Measurements from ENCODE around the gene MUC22.
"Not testable (repeated sequence)": the region's sequence is repeated elsewhere in the genome, so short reads cannot be mapped to it uniquely, and the experiment has no call there.

The MUC22 gene

GRCh38 chr6:31038559-31038958 is 28.3 kb downstream of the MUC22 start:
- DNase-seq (ENCODE audit: low spot score) = no peak

- no peak for DNase-seq (ENCODE audit: low spot score)
Observed at GRCh38 chr6:31040801-31041200, 30.5 kb downstream of the MUC22 start.

GRCh38 chr6:31041372-31041974 is 31.2 kb downstream of the MUC22 start:
- no peak for DNase-seq (ENCODE audit: low spot score)

- DNase-seq (ENCODE audit: low spot score) = peak; percentile 53
Observed at GRCh38 chr6:31042806-31043205, 32.5 kb downstream of the MUC22 start.

DNA sequence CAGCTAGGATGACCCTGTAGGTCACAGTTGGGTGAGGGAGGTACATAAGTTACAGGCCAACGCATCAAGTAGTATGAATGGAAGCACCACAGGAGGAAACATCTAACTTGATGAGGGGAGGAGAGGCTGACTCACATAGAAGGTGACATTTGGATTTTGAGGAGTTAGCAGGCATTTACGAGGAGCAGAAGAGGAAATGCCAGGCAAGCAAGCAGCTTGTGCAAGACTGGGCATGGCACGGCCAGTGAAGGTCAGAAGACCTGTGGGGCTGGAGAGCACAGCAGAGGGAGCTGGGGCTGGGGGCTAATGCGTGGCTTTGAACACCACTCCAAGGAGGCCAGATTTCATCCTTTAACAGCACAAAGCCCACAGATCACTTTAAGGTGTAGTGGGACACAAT is 37.8 kb downstream of the MUC22 start:
- no peak for DNase-seq (ENCODE audit: low spot score)

GRCh38 chr6:31049518-31049917 is 39.2 kb downstream of the MUC22 start:
- no peak for DNase-seq (ENCODE audit: low spot score)

GRCh38 chr6:31053187-31053586 is 42.9 kb downstream of the MUC22 start:
- not testable (repeated sequence) for DNase-seq (ENCODE audit: low spot score)

DNA sequence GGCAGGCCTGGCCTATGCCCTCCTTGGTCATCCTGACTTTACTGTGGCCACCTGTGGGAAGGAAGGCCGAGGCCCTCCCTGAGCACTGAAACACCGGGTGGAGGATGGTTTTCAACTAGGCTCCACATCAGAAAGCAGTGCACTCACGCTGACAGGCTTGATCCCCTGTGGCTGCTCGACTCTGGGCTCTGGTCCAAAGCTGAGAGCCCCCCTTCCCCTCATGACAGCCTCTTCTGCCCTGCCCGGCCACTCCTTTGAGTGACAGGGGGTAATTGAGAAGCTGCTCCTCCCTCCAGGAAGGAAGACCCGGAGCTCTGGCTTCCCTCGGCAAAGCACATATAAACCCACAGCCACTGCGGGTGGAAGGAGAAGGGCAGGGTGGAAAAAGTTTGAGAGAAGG is 43.6 kb downstream of the MUC22 start:
- no peak for DNase-seq (ENCODE audit: low spot score)

DNA sequence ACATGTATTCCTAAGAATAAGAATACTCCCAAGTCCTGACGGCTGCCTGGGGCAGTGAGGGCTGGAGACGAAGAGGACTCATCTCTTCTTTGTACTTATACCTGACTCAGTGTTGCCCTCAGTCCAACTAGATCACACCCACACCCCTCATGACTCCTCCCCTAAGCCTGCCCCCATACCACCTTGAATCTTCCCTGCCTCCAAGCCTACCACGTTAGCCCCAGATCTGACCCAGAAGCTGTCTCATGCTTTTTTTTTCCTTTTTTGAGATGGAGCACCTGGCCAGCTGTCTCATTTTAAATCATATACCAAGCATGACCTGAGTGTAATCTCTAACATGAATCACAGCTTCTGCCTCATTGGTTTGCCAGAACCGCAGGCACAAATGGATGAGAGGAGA is 45.2 kb downstream of the MUC22 start:
- DNase-seq (ENCODE audit: low spot score) = no peak

DNA sequence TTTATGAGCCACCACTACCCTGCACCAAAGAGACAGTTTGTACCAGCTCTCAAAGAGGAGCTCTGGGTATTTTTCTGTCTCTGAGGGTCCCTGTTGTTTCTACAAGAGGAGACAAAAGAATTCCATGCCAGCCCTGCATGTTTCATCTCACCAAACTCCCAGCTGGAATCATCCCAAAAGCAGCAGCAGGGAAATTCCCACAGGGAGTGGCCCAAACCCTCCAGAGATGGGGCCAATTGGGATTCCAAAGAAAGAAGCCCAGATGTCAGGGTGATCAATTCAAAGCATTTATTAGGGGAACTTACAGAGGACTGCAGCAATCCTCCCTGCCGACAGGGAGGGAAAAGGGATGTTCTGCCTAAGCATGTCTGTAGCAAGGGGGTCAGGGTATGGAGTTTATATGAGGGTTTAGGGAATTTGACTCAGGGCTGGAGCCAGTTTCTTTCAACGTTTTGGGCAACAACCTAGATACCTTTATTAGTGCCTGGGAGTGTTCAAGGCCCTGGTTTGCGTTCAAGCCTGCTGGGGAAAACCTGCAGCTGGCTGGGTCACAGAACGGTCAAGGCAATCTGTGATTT is 47.2 kb downstream of the MUC22 start:
- DNase-seq (ENCODE audit: low spot score) = no peak

DNA sequence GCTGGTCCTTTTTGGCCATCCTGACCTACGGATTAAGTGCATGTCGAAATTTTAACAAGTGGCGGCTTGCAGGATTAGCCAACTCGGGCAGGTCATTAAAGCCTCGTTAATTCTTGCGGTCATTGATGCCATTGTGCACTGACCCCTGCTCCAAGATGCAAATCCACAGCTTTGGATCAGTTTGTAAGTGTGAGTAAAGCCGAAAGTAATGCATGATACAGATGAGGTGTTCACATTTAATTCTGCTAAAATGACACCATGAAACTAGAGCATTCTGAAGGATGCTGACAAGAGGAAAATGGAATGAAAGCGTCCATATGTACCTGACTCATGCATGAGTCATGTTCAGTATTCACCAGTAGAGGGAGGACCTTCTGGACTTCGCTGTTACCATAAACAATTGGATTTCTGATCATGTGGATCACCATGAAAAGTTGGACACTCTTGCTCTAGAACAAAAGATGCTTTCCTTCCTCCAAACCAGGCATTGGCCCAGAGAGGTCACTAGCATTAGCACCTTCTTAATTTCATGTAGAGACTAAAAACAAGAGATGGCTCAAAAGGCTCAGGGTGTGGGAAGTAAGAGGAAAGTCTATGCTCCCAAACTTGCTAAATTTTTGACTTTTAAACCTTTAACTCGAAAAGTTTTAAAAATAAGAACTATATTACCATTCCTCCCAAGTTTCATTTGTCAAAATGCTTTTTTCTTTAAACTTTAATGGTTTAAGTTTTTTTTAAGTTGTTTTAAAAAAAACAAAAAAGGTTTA is 48.0 kb downstream of the MUC22 start:
- DNase-seq (ENCODE audit: low spot score) = peak; percentile 89

DNA sequence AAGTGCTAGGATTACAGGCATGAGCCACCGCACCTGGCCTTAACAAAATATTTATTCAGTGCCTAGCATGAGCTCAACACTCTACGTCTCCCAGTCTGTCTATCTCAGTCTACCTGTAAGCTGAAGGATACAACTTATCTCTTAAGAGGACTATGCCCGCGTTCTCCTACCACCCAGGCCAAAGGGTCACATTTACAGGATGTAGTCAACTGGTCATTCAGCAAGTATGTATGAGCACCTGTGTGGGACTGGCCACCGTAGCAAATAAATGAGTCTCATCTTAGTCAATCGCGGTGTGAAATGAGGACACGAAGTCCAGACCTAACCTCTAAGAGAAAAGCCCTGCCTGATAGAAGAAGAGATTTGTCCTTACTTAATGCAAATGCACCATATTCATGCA is 49.9 kb downstream of the MUC22 start:
- no peak for DNase-seq (ENCODE audit: low spot score)

DNA sequence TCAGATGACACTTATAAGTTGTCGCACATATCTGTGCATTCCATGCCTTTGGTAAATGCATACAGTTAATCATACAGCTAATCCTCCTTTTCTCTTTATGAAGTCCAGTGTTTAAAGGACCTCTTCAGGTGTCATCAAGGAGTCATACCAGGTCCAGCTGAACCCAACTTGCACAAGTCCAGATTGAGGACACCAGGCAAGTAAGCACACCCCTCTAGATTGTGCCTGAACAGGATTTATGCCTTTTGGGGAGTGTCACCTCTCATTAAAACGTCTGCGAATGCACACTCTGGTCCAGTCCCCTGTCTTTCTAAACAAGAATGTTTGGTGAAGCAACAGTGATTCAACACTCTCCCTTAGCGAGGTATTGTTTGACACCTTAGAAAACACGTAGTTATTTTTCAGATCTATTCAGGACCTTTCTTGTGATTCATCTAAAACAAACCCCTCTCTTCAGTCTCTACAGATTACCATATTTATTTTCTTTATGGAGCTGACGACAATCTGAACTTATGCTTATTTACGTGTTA is 53.7 kb downstream of the MUC22 start:
- no peak for DNase-seq (ENCODE audit: low spot score)

- DNase-seq (ENCODE audit: low spot score) = no peak
Observed at GRCh38 chr6:31065556-31065955, 55.3 kb downstream of the MUC22 start.

- not testable (repeated sequence) for DNase-seq (ENCODE audit: low spot score)
Observed at GRCh38 chr6:31067028-31067427, 56.8 kb downstream of the MUC22 start.

DNA sequence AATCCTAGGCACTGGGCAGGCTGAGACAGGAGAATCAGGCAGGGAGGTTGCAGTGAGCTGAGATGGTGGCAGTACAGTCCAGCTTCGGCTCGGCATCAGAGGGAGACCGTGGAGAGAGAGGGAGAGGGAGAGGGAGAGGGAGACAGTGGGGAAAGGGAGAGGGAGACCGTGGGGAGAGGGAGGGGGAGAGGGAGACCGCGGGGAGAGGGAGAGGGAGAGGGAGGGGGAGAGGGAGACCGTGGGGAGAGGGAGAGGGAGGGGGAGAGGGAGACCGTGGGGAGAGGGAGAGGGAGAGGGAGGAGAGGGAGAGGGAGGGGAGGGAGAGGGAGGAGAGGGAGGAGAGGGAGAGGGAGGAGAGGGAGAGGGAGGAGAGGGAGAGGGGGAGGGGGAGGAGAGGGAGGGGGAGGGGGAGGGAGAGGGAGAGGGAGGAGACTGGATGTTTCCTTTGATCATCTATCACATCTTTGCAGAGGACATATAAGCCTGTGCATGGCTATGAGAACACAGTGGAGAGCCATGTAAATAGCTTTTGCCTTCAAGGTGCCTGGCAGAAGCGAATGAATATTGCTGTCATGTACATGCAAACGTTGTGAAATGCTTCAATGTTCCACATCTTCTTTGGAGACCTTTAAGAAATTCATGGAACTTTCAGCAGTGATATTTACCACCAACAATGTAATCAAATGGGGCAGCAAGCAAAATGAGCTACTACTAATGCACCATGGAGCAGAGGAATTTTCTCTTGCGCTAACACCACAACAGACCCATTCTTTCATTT is 57.8 kb downstream of the MUC22 start:
- DNase-seq (ENCODE audit: low spot score) = not testable (repeated sequence)

GRCh38 chr6:31068669-31069340 is 58.5 kb downstream of the MUC22 start:
- peak; percentile 94 for DNase-seq (ENCODE audit: low spot score)

DNA sequence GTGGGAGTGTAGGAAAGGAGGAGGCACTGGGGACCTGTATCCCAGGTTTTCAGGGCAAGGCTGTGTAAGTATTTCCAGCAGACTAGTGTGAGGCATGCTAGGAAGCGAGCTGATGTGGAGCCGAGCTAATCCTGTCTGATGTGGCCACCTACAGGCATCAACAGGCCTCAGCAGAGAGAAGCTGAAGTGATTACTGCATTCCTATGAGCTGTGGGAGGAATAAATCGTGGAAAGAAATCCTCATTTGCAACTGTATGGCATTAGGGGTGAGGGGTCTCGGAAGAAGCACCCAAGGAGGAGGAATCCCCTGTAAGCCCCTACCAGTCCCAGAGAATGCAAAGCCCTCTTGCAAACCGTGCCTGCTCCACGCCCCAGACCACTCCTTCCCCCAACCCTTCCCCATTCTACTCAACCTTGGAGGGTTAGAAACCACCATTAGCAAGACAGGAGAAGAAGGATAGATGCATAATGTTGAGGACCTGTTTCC is 60.5 kb downstream of the MUC22 start:
- DNase-seq (ENCODE audit: low spot score) = peak; percentile 61

GRCh38 chr6:31074401-31074800 is 64.1 kb downstream of the MUC22 start:
- no peak for DNase-seq (ENCODE audit: low spot score)

GRCh38 chr6:31075528-31075927 is 65.3 kb downstream of the MUC22 start:
- DNase-seq (ENCODE audit: low spot score) = no peak

DNA sequence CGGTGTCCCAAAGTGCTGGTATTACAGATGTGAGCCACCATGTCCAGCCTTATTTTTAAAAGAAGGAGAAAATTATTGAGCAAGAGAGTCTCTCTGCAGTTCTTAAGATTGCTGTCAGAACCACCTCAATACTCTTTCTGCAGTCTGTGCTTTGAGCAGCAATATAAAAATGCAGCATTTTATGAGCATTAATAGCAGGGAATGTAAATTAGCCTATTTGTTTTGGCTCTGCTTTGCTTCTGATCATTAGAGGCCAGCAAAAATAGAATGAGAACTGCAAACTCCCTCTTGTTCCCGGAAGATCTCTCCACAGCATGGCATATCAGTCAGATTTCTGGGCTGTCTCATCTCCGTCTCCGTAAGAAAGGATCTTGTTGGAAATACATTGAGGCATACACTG is 66.3 kb downstream of the MUC22 start:
- DNase-seq (ENCODE audit: low spot score) = no peak
